GM12891 (cell line): ENCODE results near the gene ENOSF1.

Experiments
- PAX5 ChIP-seq: IDR thresholded peaks from 2 replicates; pipeline ENCODE4 v1.6.1; 2011; ENCODE audit warnings: low read length, moderate library complexity, mild to moderate bottlenecking; ENCODE audit not compliant: insufficient read depth, severe bottlenecking
- POLR2A ChIP-seq: IDR thresholded peaks from 2 replicates; pipeline ENCODE4 v1.6.1; 2011; ENCODE audit warnings: low read depth, low read length, control low read depth
- POLR2AphosphoS5 ChIP-seq: IDR thresholded peaks from 2 replicates; pipeline ENCODE4 v1.6.1; 2011; ENCODE audit warnings: low read depth, low read length, control low read depth
- POU2F2 ChIP-seq: IDR thresholded peaks from 2 replicates; pipeline ENCODE4 v1.6.1; 2011; ENCODE audit warnings: low read depth, mild to moderate bottlenecking, control low read depth, low read length, moderate library complexity
- SPI1 ChIP-seq: IDR thresholded peaks from 2 replicates; pipeline ENCODE4 v1.6.1; 2011; ENCODE audit warnings: low read depth, low read length, control low read depth
- TAF1 ChIP-seq: IDR thresholded peaks from 2 replicates; pipeline ENCODE4 v1.6.1; 2011; ENCODE audit warnings: low read depth, low read length, control low read depth

DNA sequence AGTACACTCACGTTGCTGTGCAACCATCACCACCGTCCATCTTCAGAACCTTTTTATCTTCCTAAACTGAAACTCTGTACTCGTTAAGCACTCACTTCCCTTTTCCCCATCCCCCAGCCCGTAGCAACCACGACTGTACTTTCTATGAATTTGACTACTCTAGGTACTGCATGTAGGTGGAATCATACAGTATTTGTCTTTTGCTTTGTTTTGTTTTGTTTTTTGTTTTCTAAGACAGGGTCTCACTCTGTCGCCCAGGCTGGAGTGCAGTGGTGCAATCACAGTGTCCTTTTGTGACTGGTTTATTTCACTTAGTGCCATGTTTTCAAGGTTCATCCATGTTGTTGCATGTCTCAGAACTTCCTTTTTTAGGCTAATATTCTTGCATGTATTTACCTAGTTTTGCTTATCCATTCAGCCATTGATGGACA is 62.0 kb downstream of the ENOSF1 start:
- TF ChIP-seq POLR2A: no peak
- TF ChIP-seq POLR2AphosphoS5: no peak
- no peak for TF ChIP-seq TAF1
- TF ChIP-seq PAX5: no peak
- peak; percentile 97 for TF ChIP-seq SPI1
- peak; percentile 90 for TF ChIP-seq POU2F2
